VCaP (cell line): ENCODE data around the gene ZFAND3.
"Not testable (repeated sequence)": the region's sequence is repeated elsewhere in the genome, so short reads cannot be mapped to it uniquely, and the experiment has no call there.

Source experiments
- H3K27ac ChIP-seq: fragments of 450-650 bp; 2 replicates; pipeline ENCODE4 v1.5.1; 2017
- TF ChIP-seq, protein P1 (sequence below): fragments of 450-650 bp; conservative IDR thresholded peaks from 2 replicates; pipeline ENCODE4 v1.5.1; 2017; ENCODE audit warnings: mild to moderate bottlenecking, moderate library complexity

The ZFAND3 gene

DNA sequence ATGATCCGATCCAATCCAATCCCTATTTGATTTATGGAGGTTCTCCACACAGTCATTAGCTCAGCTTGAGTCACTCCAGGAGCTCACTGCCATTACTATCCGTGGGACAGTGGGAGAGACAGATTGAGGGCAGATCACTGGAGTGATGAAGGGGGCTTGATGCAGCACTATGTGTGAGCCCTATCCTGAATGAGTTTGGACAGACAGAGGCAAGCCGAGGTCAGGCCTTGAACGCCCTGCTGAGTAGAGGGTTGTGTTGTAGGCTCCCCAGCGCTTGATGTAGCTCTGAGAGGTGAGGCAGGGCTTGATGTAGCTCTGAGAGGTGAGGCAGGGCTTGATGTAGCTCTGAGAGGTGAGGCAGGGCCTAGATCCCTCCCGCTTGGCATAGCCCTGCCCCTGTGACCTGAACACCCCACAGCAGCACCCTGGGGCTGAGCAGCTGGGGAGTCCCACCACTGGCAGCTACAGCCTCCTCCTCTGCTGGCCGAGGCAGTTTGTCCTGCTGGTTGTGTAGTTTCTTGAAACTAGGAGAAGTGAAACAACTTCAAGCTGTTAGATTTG lies 58.7 kb downstream of the ZFAND3 start:
- H3K27ac ChIP-seq: no peak overlapping the region
- TF ChIP-seq, protein P1, sequence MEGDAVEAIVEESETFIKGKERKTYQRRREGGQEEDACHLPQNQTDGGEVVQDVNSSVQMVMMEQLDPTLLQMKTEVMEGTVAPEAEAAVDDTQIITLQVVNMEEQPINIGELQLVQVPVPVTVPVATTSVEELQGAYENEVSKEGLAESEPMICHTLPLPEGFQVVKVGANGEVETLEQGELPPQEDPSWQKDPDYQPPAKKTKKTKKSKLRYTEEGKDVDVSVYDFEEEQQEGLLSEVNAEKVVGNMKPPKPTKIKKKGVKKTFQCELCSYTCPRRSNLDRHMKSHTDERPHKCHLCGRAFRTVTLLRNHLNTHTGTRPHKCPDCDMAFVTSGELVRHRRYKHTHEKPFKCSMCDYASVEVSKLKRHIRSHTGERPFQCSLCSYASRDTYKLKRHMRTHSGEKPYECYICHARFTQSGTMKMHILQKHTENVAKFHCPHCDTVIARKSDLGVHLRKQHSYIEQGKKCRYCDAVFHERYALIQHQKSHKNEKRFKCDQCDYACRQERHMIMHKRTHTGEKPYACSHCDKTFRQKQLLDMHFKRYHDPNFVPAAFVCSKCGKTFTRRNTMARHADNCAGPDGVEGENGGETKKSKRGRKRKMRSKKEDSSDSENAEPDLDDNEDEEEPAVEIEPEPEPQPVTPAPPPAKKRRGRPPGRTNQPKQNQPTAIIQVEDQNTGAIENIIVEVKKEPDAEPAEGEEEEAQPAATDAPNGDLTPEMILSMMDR: no peak

DNA sequence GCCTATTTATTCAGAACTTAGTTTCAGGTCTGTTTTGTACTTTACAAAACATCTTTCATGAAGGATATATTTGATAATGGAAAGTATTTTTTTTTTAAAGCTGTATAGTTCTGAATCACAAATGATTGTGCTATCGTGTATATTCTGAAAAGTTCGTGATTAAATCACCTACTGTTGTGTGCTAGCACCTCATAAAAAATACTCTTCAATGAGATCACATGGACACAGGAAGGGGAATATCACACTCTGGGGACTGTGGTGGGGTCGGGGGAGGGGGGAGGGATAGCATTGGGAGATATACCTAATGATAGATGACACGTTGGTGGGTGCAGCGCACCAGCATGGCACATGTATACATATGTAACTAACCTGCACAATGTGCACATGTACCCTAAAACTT lies 61.1 kb downstream of the ZFAND3 start:
- H3K27ac ChIP-seq: not testable (repeated sequence)

DNA sequence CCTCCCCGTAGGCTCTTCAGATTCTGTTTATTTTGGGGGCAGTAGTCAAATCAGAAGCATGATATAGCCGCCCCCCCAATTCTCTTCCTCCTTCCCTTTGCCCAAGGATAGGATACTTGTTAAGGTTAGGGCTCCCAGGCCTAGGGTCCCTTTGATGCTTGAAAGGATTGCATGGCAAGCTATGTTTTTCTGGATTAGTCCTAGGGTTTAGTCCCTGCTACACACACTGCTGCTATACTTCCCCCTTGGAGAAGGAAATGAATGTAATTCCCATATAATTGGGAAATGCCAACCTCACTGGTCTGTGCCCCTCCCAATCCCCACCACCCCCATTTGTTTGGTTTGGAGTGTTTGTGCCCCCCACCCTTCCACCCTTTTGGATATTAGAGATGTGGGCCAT lies 62.8 kb downstream of the ZFAND3 start:
- H3K27ac ChIP-seq: no peak overlapping the region
- TF ChIP-seq, protein P1: no peak

DNA sequence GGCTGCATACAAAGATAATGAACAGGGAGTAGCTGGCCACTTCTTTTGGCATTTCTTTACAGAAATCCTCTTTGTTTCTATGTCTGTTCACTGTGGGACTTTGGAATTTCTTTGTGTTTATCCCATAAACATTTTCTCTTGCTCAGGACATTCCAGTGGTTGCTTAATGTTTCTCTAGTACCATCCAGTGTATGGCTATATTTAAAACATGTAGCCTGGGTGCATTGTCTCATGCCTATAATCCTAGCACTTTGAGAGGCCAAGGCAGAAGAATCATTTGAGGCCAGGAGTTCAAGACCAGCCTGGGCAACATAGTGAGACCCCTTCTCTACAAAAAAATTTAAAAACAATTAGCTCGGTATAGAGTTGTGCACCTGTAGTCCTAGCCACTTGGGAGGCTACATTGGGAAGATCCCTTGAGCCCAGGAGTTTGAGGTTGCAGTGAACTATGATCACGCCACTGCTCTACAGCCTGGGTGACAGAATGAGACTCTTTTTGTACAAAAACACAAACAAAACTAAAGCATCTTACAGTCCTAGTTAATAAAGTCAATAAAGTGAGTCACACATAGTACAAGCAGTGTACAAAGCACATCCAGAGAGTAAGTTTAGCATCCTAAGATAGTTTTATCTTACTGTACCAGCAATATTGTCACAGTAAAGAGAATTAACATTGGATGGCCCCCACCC lies 63.3 kb downstream of the ZFAND3 start:
- TF ChIP-seq, protein P1: no peak
- no peak overlapping the region for H3K27ac ChIP-seq

DNA sequence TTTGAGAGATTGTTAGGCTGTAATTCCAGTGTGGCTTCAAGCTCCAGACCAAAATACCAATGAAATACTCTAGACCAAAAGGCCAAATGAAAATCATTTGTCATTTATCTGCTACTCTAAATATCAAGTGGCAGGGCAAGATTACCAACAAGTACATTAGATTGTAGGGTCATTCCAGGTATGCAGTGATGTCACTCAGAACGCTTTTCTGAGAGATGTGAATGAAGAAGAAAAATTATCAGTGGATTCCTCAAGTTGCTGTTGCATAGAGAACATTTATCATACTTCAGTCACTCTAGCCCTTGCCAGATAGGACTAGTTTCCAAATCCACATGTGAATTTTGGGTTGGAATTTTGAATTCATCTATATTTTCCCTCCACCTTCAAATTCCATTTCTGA lies 65.0 kb downstream of the ZFAND3 start:
- TF ChIP-seq, protein P1: no peak
- no peak overlapping the region for H3K27ac ChIP-seq

DNA sequence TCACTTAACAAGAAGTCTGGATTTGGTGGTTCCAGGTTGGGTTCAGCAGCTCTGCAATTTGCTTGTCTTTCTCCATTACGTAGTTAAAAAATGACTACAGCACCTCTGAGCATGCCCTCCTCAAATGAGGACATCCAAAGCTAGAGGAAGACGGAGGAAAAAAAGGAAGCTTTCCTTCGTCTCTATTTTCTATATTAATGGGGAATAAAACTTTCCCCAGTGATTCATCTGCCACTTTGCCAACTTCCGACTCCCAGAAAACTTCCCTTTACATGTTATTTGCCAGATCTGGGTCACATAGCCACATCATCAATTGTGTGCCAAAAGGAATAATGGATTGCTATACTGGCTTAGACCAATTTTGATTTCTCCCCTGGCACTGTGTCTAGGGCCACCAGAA lies 69.5 kb downstream of the ZFAND3 start:
- H3K27ac ChIP-seq: no peak overlapping the region
- TF ChIP-seq, protein P1: no peak

DNA sequence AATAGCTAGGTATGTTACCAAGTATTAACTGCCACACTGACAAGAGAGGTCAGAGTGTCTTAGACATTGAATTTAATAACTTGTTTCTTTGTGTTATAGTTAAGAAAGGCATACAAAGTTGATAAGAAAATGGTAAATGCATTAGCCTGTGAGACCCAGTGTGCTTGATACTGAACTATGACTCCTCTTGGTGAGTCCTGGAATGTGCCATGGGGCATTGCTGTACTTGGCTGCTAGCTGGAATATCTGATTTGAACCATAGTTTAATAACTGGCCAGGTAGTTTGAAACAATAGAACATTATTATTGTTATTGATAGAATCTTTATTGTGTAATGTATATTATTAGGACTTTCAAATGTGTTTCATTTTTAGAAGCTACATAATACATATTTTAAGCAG lies 70.0 kb downstream of the ZFAND3 start:
- H3K27ac ChIP-seq: no peak overlapping the region
- TF ChIP-seq, protein P1: no peak

DNA sequence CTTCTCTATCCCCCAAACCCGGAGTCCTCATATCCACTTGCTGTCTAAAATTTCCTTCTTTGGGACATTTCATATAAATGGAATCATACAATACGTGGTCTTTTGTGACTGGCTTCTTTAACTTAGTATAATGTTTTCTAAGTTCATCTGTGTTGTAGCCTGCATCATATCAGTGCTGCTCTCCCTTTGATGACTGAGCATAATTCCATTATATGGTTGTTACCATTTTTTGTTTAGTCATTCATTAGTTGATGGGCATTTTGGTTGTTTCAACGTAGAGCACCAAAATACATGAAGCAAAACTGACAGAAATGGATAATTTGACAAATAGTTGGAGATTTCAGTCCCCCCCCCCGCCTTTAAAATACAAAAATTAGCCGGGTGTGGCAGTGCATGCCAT lies 71.5 kb downstream of the ZFAND3 start:
- H3K27ac ChIP-seq: no peak overlapping the region
- TF ChIP-seq, protein P1: no peak
